Stomach (tissue), 9 donors: ENCODE measurements around the gene XXYLT1. TPM values are rescaled to one million over a fixed set of nuclear protein-coding genes. Genes with fewer than 3 reads are reported as not detected.

Experiments
- DNase-seq, 2 donors: peaks; one replicate each; pipeline versions ENCODE4 v3.0.0 to v3.0.0-alpha.2; 2013 to 2019
- H3K27ac ChIP-seq, 5 donors: fragments of 200-600 bp in 4 of 5; sonication (generic) in 4 of 5; one replicate each; pipeline ENCODE4 v1.5.1; 2013 to 2019; ENCODE audit warnings: mild to moderate bottlenecking in 1 of 5, moderate library complexity in 1 of 5
- H3K27me3 ChIP-seq, 3 donors: fragments of 200-600 bp; sonication (generic); one replicate each; pipeline ENCODE4 v1.5.1; 2017 to 2019; ENCODE audit warnings: mixed run types in 1 of 3
- H3K36me3 ChIP-seq, 4 donors: fragments of 200-600 bp; sonication (generic); 1 replicate in 3 of 4; 2 replicates in 1 of 4; pipeline ENCODE4 v1.5.1; 2016 to 2019
- H3K4me1 ChIP-seq, 4 donors: fragments of 200-600 bp; sonication (generic); one replicate each; pipeline ENCODE4 v1.5.1; 2016 to 2019
- H3K4me3 ChIP-seq, 4 donors: fragments of 200-600 bp; sonication (generic) in 3 of 4; one replicate each; pipeline ENCODE4 v1.5.1; 2016 to 2019; ENCODE audit warnings: mild to moderate bottlenecking in 1 of 4
- H3K9me3 ChIP-seq, 4 donors: fragments of 200-600 bp; sonication (generic); one replicate each; pipeline ENCODE4 v1.5.1; 2016 to 2019
- EP300 ChIP-seq: sonication (generic); formaldehyde crosslinking; IDR thresholded peaks from one replicate; pipeline ENCODE4 v1.6.1; 2017; ENCODE audit warnings: antibody characterized with exemption
- POLR2A ChIP-seq, 4 donors: fragments of 450-650 bp; IDR thresholded peaks; one replicate each; pipeline ENCODE4 v1.6.1; 2016; ENCODE audit warnings: antibody characterized with exemption in 4 of 4, control low read depth in 2 of 4, mild to moderate bottlenecking in 1 of 4, moderate library complexity in 1 of 4
- POLR2AphosphoS5 ChIP-seq, 3 donors: sonication (generic); formaldehyde crosslinking; IDR thresholded peaks; one replicate each; pipeline ENCODE4 v1.6.1; 2016; ENCODE audit warnings: antibody characterized with exemption in 3 of 3
- WGBS, 5 donors: extraction: QIAGEN DNeasy Blood & Tissue Kit in 3 of 5; methylation state at CpG; one replicate each; pipeline versions ENCODE4 v1.1.5 to v1.1.7; 2013 to 2018; 5-methylcytosine and 5-hydroxymethylcytosine counted together
- intact Hi-C: fragments of 100-400 bp; cut with DNase I; formaldehyde crosslinking; loops from one replicate; pipeline ENCODE4 v1.15.1; 2023; ENCODE audit warnings: low total_unique reads
- polyA plus RNA-seq, 3 donors: library from polyadenylated mRNA; stranded (reverse); fragments of 200-250 nt; gene quantifications; one replicate each; pipeline ENCODE4 v1.2.3, GENCODE V29; 2013
- total RNA-seq, 5 donors: library from RNA; depleted of rRNA; stranded (reverse); fragments of >200 nt; gene quantifications; one replicate each; pipeline versions ENCODE4 v1.1.0 to v1.2.3, GENCODE V29; 2014 to 2016
- TF ChIP-seq, protein P1 (sequence below), 7 experiments: fragments of 450-650 bp in 4 of 7; fragments of 200-600 bp in 3 of 7; sonication (generic) in 3 of 7; IDR thresholded peaks; one replicate each; pipeline ENCODE4 v1.5.1; 2016 to 2019; ENCODE audit warnings: antibody characterized with exemption in 7 of 7, control low read depth in 2 of 7, mild to moderate bottlenecking in 1 of 7
- donor health status: healthy with polysubstance abuse.
- donor health status: Bipolar disorder and iron deficiency.
- donor health status: healthy.

XXYLT1 gene
- total and polyA plus RNA-seq, 8 donors = 2.1 to 41.5 (median 11.4) TPM; not detected in 1

GRCh38 chr3:195246581-195246995 is 24.4 kb downstream of the XXYLT1 start:
- DNase-seq = no peak
- peaks cover 0 to 14% (median 3%) of the 10 kb centered on the region in 4 donors for H3K4me1 ChIP-seq
- intact Hi-C loops = no loop called here
- WGBS, 5 donors = 90 to 99% (median 96%) methylated on average over 9 of the region's 9 CpGs
- no peaks in the 10 kb centered on the region for H3K9me3 ChIP-seq
- H3K4me3 ChIP-seq = no peak overlapping the region
- no peak overlapping the region for H3K27ac ChIP-seq
- peaks cover 0 to 16% (median 0%) of the 10 kb centered on the region in 4 donors for H3K36me3 ChIP-seq
- no peaks in the 10 kb centered on the region for H3K27me3 ChIP-seq
- TF ChIP-seq EP300 = no peak
- TF ChIP-seq POLR2AphosphoS5 (IDR thresholded peaks at IDR 0.05) = no peak
- TF ChIP-seq, protein P1, sequence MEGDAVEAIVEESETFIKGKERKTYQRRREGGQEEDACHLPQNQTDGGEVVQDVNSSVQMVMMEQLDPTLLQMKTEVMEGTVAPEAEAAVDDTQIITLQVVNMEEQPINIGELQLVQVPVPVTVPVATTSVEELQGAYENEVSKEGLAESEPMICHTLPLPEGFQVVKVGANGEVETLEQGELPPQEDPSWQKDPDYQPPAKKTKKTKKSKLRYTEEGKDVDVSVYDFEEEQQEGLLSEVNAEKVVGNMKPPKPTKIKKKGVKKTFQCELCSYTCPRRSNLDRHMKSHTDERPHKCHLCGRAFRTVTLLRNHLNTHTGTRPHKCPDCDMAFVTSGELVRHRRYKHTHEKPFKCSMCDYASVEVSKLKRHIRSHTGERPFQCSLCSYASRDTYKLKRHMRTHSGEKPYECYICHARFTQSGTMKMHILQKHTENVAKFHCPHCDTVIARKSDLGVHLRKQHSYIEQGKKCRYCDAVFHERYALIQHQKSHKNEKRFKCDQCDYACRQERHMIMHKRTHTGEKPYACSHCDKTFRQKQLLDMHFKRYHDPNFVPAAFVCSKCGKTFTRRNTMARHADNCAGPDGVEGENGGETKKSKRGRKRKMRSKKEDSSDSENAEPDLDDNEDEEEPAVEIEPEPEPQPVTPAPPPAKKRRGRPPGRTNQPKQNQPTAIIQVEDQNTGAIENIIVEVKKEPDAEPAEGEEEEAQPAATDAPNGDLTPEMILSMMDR (IDR thresholded peaks at IDR 0.05) = no peak
- no peak for TF ChIP-seq POLR2A (IDR thresholded peaks at IDR 0.05)

GRCh38 chr3:195245531-195245951 is 25.4 kb downstream of the XXYLT1 start:
- TF ChIP-seq, protein P1 (IDR thresholded peaks at IDR 0.05) = no peak
- TF ChIP-seq POLR2A (IDR thresholded peaks at IDR 0.05) (no peak), POLR2AphosphoS5 (IDR thresholded peaks at IDR 0.05) (no peak), EP300 (no peak)
- 94 to 98% (median 97%) methylated on average over 16 of the region's 16 CpGs for WGBS, 5 donors

DNA sequence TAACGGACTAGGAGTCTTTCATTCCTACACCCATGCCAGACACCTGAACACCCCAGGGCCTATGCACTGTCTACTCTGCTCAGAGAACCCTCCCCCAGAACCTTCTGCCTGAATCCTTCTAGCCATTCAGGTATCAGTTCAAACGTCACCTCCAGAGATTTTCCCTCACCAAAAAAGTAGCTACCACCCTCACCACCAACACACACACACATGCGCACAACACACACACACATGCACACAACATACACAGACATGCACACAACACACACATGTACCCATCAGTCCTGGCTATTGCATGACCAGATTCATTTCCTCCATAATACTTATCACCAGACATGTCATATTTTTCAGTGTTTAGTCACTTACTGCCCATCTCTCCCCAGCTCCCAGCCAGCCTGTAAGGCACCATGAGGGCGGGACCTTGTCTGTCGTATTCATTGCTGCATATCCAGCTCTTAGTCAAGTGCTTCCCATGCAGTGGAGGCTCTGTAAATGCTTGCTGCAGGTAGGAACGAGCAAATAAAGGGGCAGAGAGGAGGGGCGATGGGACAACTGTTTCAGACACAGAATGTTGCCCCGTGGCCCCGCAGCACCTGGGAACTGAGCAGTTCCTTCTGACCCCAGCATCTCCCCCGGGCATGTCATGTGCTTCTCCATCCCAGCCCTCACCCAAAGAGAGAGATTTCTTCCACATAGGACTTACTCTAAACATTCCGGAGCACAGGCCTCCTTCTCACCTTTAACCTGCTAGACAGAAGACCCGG is 29.2 kb downstream of the XXYLT1 start:
- WGBS, 5 donors = 87 to 93% (median 91%) methylated on average over 12 of the region's 12 CpGs
- DNase-seq = no peak

More at GRCh38 chr3:195245531-195245951, 25.4 kb downstream of the XXYLT1 start:
- Histone ChIP-seq H3K4me1 (peaks cover 0 to 9% (median 2%) of the 10 kb centered on the region in 4 donors), H3K9me3 (no peaks in the 10 kb centered on the region), H3K27ac (no peak overlapping the region), H3K36me3 (peaks cover 0 to 16% (median 0%) of the 10 kb centered on the region in 4 donors), H3K27me3 (no peaks in the 10 kb centered on the region), H3K4me3 (no peak overlapping the region)
- intact Hi-C loops = no loop called here
- DNase-seq = no peak

DNA sequence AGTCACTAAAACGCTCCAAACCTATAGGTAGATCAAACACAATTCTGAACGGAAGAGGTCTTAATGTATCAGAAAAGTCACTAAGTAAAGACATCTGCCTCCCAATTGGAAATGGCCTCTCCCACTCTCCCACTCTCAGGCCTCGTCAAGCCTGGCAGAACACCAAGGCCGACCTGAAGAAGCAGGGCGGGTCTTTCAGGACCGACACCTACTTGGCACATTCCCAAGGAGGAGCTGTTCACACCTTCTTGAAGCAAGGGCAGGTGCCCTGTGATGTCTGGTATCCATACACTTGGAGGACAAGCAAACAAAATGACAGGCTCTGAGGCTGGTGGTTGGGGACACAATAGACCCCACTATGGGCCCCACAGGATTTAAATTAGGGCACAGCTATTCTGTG is 30.0 kb downstream of the XXYLT1 start:
- intact Hi-C loops = no loop called here
- peaks cover 0 to 5% (median 0%) of the 10 kb centered on the region in 4 donors for H3K9me3 ChIP-seq
- DNase-seq = peak in 1 of 2 donors; percentile 48
- no peak overlapping the region for H3K4me3 ChIP-seq
- no peaks in the 10 kb centered on the region for H3K27me3 ChIP-seq
- H3K36me3 ChIP-seq = peaks cover 0 to 6% (median 0%) of the 10 kb centered on the region in 4 donors
- H3K27ac ChIP-seq = peak overlapping the region in 2 of 5 donors; percentile 36 to 92
- TF ChIP-seq POLR2A (IDR thresholded peaks at IDR 0.05) (no peak), POLR2AphosphoS5 (IDR thresholded peaks at IDR 0.05) (no peak), EP300 (no peak)
- H3K4me1 ChIP-seq = peaks cover 0 to 31% (median 19%) of the 10 kb centered on the region in 4 donors
- WGBS, 5 donors = 54 to 67% (median 62%) methylated on average over 6 of the region's 6 CpGs

More for the DNA sequence above, 29.2 kb downstream of the XXYLT1 start:
- Histone ChIP-seq H3K4me3 (no peak overlapping the region), H3K27me3 (no peaks in the 10 kb centered on the region), H3K36me3 (peaks cover 0 to 12% (median 0%) of the 10 kb centered on the region in 4 donors), H3K4me1 (peaks cover 0 to 31% (median 19%) of the 10 kb centered on the region in 4 donors), H3K27ac (peak overlapping the region in 1 of 5 donors; percentile 92), H3K9me3 (peaks cover 0 to 5% (median 0%) of the 10 kb centered on the region in 4 donors)
- TF ChIP-seq, protein P1 (IDR thresholded peaks at IDR 0.05) = no peak
- TF ChIP-seq POLR2A (IDR thresholded peaks at IDR 0.05) (no peak), EP300 (no peak), POLR2AphosphoS5 (IDR thresholded peaks at IDR 0.05) (no peak)
- intact Hi-C loops = no loop called here
